ENCODE results near the gene MIS18BP1. TPM values are rescaled to one million over a fixed set of nuclear protein-coding genes. Genes with fewer than 3 reads are reported as not detected.

Gene MIS18BP1
- total and polyA plus RNA-seq, 2 donors, result 16.9 to 44.9 TPM

DNA sequence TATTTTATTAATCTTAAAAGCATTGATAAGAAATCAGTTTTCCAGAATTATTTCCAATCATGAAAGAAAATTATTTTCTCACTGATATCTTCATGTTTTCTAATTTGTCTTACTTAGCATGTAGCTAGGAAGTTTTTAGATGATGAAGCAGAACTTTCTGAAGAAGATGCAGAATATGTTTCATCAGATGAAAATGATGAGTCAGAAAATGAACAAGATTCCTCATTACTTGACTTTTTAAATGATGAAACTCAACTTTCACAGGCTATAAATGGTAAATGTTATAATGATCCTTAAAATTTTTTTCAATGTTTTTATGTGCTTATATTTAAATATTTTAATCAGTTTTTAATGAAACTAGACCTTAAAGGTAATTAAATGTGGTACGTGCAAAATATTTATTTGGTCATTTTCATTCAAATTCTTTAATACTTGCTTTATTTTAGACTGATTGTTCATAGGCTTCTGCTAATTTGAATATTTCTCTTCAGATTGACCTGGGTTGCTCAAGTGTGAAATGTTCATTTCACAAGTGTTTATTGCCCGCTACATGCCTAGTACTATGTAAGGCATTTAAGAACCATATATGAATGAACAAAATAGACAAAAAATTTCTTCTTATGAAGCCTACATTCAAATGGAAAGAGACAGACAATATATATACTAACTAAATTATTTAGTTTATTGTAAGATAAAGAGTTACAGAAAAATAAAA, 67.7 kb downstream of the MIS18BP1 start:
- Histone ChIP-seq H3K27me3 (ENCODE audit: control insufficient read depth in 2 of 2, insufficient read depth in 1 of 2, low read length in 1 of 2) (no peaks in the 10 kb centered on the region), H3K27ac (ENCODE audit: low read depth in 1 of 2, low read length in 1 of 2) (no peak overlapping the region), H3K4me1 (ENCODE audit: control insufficient read depth in 2 of 2, insufficient read depth in 2 of 2, low read length in 2 of 2) (no peaks in the 10 kb centered on the region), H3K36me3 (ENCODE audit: control insufficient read depth in 2 of 2, insufficient read depth in 2 of 2, low read length in 1 of 2) (peaks cover 0 to 4% of the 10 kb centered on the region in 2 donors), H3K4me3 (ENCODE audit: low read length in 2 of 2) (no peak overlapping the region), H3K9me3 (ENCODE audit: control insufficient read depth in 2 of 2, insufficient read depth in 1 of 2, low read length in 1 of 2) (no peaks in the 10 kb centered on the region)
- no peak for DNase-seq (ENCODE audit: low read depth in 6 of 9, low spot score in 9 of 9)
- WGBS, result 96% methylated on average over 2 of the region's 2 CpGs

DNA sequence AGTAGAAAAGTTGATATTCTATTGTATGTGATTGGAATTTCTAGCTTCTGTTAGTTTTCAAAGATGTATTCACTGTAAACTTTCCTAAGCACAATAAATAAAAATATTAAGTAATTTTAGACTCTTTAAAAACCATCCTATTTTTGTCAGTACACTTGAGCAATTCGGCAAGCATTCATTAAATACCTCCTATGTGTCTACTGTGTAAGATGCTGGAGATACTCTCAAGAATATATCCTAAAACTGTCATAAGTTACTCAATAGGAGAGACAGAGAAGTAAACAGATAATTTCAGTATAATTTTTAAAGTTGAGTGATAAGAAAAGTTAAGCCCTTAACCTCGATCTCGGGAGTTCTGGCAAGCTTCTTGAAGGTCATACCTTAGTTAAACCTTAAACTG, 71.2 kb downstream of the MIS18BP1 start:
- no peak for DNase-seq (ENCODE audit: low read depth in 6 of 9, low spot score in 9 of 9)
- 99% methylated on average over 3 of the region's 3 CpGs for WGBS

DNA sequence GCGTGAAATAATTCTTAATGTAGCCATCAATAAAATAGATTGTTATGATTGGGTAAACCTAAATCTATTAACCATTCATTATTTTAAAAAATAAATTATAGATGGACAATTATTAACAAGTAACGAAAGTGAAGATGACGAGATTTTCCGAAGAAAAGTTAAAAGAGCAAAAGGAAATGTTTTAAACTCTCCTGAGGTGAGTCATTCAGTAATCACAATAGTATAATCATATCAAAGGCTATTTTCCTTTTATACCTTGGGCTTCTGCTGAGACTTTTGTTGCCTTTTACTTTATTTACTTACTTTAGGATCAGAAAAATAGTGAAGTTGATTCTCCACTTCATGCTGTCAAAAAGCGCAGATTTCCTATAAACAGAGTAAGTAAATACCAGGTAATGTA, 71.7 kb downstream of the MIS18BP1 start:
- Histone ChIP-seq H3K9me3 (ENCODE audit: control insufficient read depth in 2 of 2, insufficient read depth in 1 of 2, low read length in 1 of 2) (no peaks in the 10 kb centered on the region), H3K4me3 (ENCODE audit: low read length in 2 of 2) (no peak overlapping the region), H3K4me1 (ENCODE audit: control insufficient read depth in 2 of 2, insufficient read depth in 2 of 2, low read length in 2 of 2) (no peaks in the 10 kb centered on the region), H3K27ac (ENCODE audit: low read depth in 1 of 2, low read length in 1 of 2) (no peak overlapping the region), H3K27me3 (ENCODE audit: control insufficient read depth in 2 of 2, insufficient read depth in 1 of 2, low read length in 1 of 2) (no peaks in the 10 kb centered on the region), H3K36me3 (ENCODE audit: control insufficient read depth in 2 of 2, insufficient read depth in 2 of 2, low read length in 1 of 2) (no peaks in the 10 kb centered on the region)
- over 99% methylated on average over 5 of the region's 5 CpGs for WGBS
- no peak for DNase-seq (ENCODE audit: low read depth in 6 of 9, low spot score in 9 of 9)

More for the DNA sequence above, 71.2 kb downstream of the MIS18BP1 start:
- Histone ChIP-seq H3K4me1 (ENCODE audit: control insufficient read depth in 2 of 2, insufficient read depth in 2 of 2, low read length in 2 of 2) (no peaks in the 10 kb centered on the region), H3K4me3 (ENCODE audit: low read length in 2 of 2) (no peak overlapping the region), H3K27ac (ENCODE audit: low read depth in 1 of 2, low read length in 1 of 2) (no peak overlapping the region), H3K36me3 (ENCODE audit: control insufficient read depth in 2 of 2, insufficient read depth in 2 of 2, low read length in 1 of 2) (no peaks in the 10 kb centered on the region), H3K9me3 (ENCODE audit: control insufficient read depth in 2 of 2, insufficient read depth in 1 of 2, low read length in 1 of 2) (no peaks in the 10 kb centered on the region), H3K27me3 (ENCODE audit: control insufficient read depth in 2 of 2, insufficient read depth in 1 of 2, low read length in 1 of 2) (no peaks in the 10 kb centered on the region)

DNA sequence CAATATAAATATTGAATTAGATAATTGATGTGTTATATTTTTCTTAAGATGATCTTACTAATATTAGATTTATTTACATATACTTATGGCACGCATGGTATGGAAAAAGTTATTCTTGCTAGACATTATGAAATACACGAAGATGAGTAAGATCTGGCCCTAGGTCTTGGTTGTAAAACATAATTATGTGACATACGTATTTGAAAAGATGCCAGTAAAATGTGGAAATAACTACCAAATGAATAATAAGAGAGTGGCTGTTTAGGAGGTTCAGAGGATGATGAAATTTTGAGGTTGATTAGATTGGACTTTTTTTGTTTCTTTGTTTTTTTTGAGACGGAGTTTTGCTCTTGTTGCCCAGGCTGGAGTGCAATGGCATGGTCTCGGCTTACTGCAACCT, 75.9 kb downstream of the MIS18BP1 start:
- 98% methylated on average over 5 of the region's 5 CpGs for WGBS
- no peaks in the 10 kb centered on the region for H3K36me3 ChIP-seq (ENCODE audit: control insufficient read depth in 2 of 2, insufficient read depth in 2 of 2, low read length in 1 of 2)
- no peaks in the 10 kb centered on the region for H3K4me1 ChIP-seq (ENCODE audit: control insufficient read depth in 2 of 2, insufficient read depth in 2 of 2, low read length in 2 of 2)
- DNase-seq (ENCODE audit: low read depth in 6 of 9, low spot score in 9 of 9), result no peak
- no peak overlapping the region for H3K4me3 ChIP-seq (ENCODE audit: low read length in 2 of 2)
- no peaks in the 10 kb centered on the region for H3K27me3 ChIP-seq (ENCODE audit: control insufficient read depth in 2 of 2, insufficient read depth in 1 of 2, low read length in 1 of 2)
- H3K27ac ChIP-seq (ENCODE audit: low read depth in 1 of 2, low read length in 1 of 2), result no peak overlapping the region
- H3K9me3 ChIP-seq (ENCODE audit: control insufficient read depth in 2 of 2, insufficient read depth in 1 of 2, low read length in 1 of 2), result no peaks in the 10 kb centered on the region

DNA sequence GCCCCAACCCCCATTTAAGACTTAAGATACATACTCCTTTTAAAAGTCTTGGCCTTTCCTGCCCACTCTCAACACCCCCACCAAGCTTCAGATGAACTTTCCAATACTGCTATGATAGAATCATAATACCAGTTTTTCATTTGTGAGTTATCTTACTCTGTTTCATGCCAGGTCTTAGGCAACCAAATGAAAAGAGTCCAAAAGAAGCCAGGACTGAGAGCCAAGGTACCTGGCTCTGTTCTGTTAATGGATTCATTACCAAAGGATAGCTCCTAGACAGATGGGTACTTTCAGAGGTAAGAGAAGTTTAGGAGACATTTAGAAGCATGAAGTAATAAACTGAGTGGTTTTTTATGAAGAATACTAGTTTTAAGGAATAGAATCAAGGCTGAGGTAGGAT, 83.1 kb downstream of the MIS18BP1 start:
- Histone ChIP-seq H3K9me3 (ENCODE audit: control insufficient read depth in 2 of 2, insufficient read depth in 1 of 2, low read length in 1 of 2) (no peaks in the 10 kb centered on the region), H3K27ac (ENCODE audit: low read depth in 1 of 2, low read length in 1 of 2) (no peak overlapping the region), H3K4me3 (ENCODE audit: low read length in 2 of 2) (no peak overlapping the region), H3K36me3 (ENCODE audit: control insufficient read depth in 2 of 2, insufficient read depth in 2 of 2, low read length in 1 of 2) (peaks cover 0 to 17% of the 10 kb centered on the region in 2 donors), H3K27me3 (ENCODE audit: control insufficient read depth in 2 of 2, insufficient read depth in 1 of 2, low read length in 1 of 2) (no peaks in the 10 kb centered on the region), H3K4me1 (ENCODE audit: control insufficient read depth in 2 of 2, insufficient read depth in 2 of 2, low read length in 2 of 2) (no peaks in the 10 kb centered on the region)
- DNase-seq (ENCODE audit: low read depth in 6 of 9, low spot score in 9 of 9), result no peak

DNA sequence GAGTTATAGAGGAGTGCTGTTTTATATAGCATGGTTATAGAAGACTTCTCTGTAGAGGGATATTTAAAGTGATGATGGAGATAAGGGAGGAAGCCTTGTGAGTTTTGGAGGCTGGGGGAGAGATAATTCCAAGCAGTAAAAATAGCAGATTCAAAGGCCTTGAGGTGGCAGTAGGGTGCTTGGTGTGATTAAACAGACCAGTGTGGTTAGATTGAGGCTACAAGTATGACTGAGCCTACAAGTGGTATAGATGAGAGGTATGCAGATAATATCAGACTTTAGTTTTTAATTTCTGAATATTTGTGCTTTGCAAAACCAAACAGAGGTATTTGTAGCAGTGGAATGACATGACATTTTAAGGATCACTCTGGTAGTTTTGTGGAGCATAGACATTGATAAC, 96.9 kb downstream of the MIS18BP1 start:
- no peak overlapping the region for H3K27ac ChIP-seq (ENCODE audit: low read depth in 1 of 2, low read length in 1 of 2)
- H3K36me3 ChIP-seq (ENCODE audit: control insufficient read depth in 2 of 2, insufficient read depth in 2 of 2, low read length in 1 of 2), result peaks cover 2 to 9% of the 10 kb centered on the region in 2 donors
- no peak for DNase-seq (ENCODE audit: low read depth in 6 of 9, low spot score in 9 of 9)
- no peaks in the 10 kb centered on the region for H3K27me3 ChIP-seq (ENCODE audit: control insufficient read depth in 2 of 2, insufficient read depth in 1 of 2, low read length in 1 of 2)
- no peaks in the 10 kb centered on the region for H3K4me1 ChIP-seq (ENCODE audit: control insufficient read depth in 2 of 2, insufficient read depth in 2 of 2, low read length in 2 of 2)
- H3K9me3 ChIP-seq (ENCODE audit: control insufficient read depth in 2 of 2, insufficient read depth in 1 of 2, low read length in 1 of 2), result no peaks in the 10 kb centered on the region
- no peak overlapping the region for H3K4me3 ChIP-seq (ENCODE audit: low read length in 2 of 2)

Other genes with a start within 250 kb of the MIS18BP1 start
- gene PRPF39, start 169.1 kb downstream of the MIS18BP1 start, total RNA-seq, result 32.8 TPM
- 60.3 TPM for gene PRPF39, start 169.1 kb downstream of the MIS18BP1 start, polyA plus RNA-seq
- 64.8 TPM for gene FKBP3, start 118.7 kb downstream of the MIS18BP1 start, total RNA-seq
- gene FKBP3, start 118.7 kb downstream of the MIS18BP1 start, polyA plus RNA-seq, result 198 TPM
- 10.5 TPM for gene FANCM, start 117.3 kb downstream of the MIS18BP1 start, total RNA-seq
- 7.1 TPM for gene FANCM, start 117.3 kb downstream of the MIS18BP1 start, polyA plus RNA-seq

All from thymus (tissue), 11 donors.